Activated CD4-positive, alpha-beta T cell treated with anti-CD3 and anti-CD28 coated beads for 24 hours (primary cell): Measurements from ENCODE around the gene ACTR3C.
"Not testable (repeated sequence)": the region's sequence is repeated elsewhere in the genome, so short reads cannot be mapped to it uniquely, and the experiment has no call there.

Source experiments
- DNase-seq, 2 donors: peaks; one replicate each; pipeline ENCODE4 v3.0.0-alpha.2; 2020; ENCODE audit warnings: low read depth in 2 of 2

Gene ACTR3C

DNA sequence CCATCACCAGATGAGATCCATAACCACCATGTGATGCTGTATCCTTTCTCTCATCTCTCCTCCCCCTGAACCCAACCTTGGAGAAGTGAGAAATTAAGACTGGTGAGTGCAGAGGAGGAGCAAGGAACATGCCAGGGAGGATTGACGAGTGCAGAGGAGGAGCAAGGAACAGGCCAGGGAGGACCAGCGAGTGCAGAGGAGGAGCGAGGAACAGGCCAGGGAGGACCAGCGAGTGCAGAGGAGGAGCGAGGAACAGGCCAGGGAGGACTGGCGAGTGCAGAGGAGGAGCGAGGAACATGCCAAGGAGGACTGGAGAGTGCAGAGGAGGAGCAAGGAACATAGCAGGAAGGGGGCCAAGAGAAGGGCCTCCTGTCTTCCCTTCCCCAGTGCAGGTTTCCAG is 118.8 kb downstream of the ACTR3C start:
- DNase-seq = not testable (repeated sequence)

DNA sequence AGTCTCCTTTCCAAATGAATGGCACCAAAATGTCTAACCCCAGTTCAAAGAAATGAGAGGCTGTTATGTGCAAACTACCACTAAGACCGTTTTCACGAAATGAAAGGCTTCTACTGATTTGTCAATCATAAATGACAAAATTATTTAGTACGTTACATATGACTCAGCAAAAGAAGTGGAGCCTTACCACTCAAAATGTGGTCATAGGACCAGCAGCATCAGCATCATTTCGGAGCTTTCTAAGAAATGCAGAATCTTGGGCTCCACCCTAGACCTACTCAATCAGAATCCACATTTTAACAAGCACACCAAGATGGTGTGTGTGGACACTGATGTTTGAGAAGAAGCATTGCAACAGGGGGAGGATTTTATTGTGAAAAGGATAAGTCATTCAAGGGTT is 120.5 kb downstream of the ACTR3C start:
- DNase-seq = not testable (repeated sequence)
